ENCODE results near the gene EPHB1. TPM values are rescaled to one million over a fixed set of nuclear protein-coding genes. Genes with fewer than 3 reads are reported as not detected.

The EPHB1 gene
- total RNA-seq, 1 experiment from 2014 or later = 2.8 TPM

- Histone ChIP-seq H3T11ph (ENCODE audit: low read length) (no peak overlapping the region), H3K23ac (ENCODE audit: insufficient read length, low read depth, low read length) (no peak overlapping the region), H3K18ac (ENCODE audit: insufficient read length, low read depth, low read length) (no peak overlapping the region), H2BK15ac (ENCODE audit: low read depth, low read length) (no peak overlapping the region), H3K4me2 (ENCODE audit: insufficient read depth, insufficient read length, low read length) (no peak overlapping the region), H3K56ac (ENCODE audit: insufficient read length, low read depth, low read length) (no peak overlapping the region), H2AK5ac (ENCODE audit: insufficient read length, low read length) (no peak overlapping the region), H3K4me1 (ENCODE audit: insufficient read depth, low read length) (no peaks in the 10 kb centered on the region; the same call in 1 of the 2 replicates), H3K9me3 (ENCODE audit: control insufficient read depth, low read depth, low read length) (no peaks in the 10 kb centered on the region), H3K9ac (ENCODE audit: extremely low read depth, insufficient read length, low read length) (no peak overlapping the region), H4K8ac (replicated peaks; ENCODE audit: insufficient read length, low read depth, low read length) (no peak overlapping the region), H4K91ac (ENCODE audit: insufficient read length, low read depth, low read length) (no peak overlapping the region), H3K4ac (ENCODE audit: low read depth, low read length) (no peak overlapping the region), H4K20me1 (ENCODE audit: control insufficient read depth, insufficient read depth, insufficient read length) (no peaks in the 10 kb centered on the region), H2BK5ac (ENCODE audit: insufficient read length, low read length) (no peak overlapping the region), H2BK20ac (ENCODE audit: low read depth, low read length, poor library complexity, severe bottlenecking) (no peak overlapping the region), H4K5ac (ENCODE audit: insufficient read length, low read depth, low read length) (no peak overlapping the region), H3K27me3 (ENCODE audit: insufficient read depth, low read length) (no peaks in the 10 kb centered on the region), H3K27ac (ENCODE audit: insufficient read length, low read depth, low read length) (no peak overlapping the region), H3K79me2 (ENCODE audit: insufficient read depth, low read length) (no peaks in the 10 kb centered on the region), H2BK12ac (ENCODE audit: insufficient read length, low read depth, low read length) (no peak overlapping the region), H2BK120ac (ENCODE audit: low read depth, low read length, poor library complexity, severe bottlenecking) (no peak overlapping the region), H3K23me2 (ENCODE audit: insufficient read length, low read depth, low read length, poor library complexity, severe bottlenecking) (no peaks in the 10 kb centered on the region), H2AFZ (ENCODE audit: low read length) (no peak overlapping the region), H3K14ac (ENCODE audit: insufficient read depth, low read length) (no peak overlapping the region), H3K79me1 (ENCODE audit: insufficient read depth, low read depth, low read length, poor library complexity, severe bottlenecking) (no peaks in the 10 kb centered on the region)
- no CpG with 5 or more reads among the region's 6 CpGs for WGBS (ENCODE audit: extremely low coverage, insufficient read length, low lambda C conversion rate)
- peaks cover 3% of the 10 kb centered on the region for H3K27me3 Mint-ChIP-seq (ENCODE audit: low read depth)
- peaks cover 7 to 17% of the 10 kb centered on the region in 2 experiments for H3K9me3 Mint-ChIP-seq
- DNase-seq = no peak
- peaks cover 5 to 10% (median 9%) of the 10 kb centered on the region in 3 experiments for H3K36me3 Mint-ChIP-seq (ENCODE audit: insufficient read depth in 1 of 3, low read depth in 3 of 3)
- TF ChIP-seq, protein P1, sequence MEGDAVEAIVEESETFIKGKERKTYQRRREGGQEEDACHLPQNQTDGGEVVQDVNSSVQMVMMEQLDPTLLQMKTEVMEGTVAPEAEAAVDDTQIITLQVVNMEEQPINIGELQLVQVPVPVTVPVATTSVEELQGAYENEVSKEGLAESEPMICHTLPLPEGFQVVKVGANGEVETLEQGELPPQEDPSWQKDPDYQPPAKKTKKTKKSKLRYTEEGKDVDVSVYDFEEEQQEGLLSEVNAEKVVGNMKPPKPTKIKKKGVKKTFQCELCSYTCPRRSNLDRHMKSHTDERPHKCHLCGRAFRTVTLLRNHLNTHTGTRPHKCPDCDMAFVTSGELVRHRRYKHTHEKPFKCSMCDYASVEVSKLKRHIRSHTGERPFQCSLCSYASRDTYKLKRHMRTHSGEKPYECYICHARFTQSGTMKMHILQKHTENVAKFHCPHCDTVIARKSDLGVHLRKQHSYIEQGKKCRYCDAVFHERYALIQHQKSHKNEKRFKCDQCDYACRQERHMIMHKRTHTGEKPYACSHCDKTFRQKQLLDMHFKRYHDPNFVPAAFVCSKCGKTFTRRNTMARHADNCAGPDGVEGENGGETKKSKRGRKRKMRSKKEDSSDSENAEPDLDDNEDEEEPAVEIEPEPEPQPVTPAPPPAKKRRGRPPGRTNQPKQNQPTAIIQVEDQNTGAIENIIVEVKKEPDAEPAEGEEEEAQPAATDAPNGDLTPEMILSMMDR (conservative IDR thresholded peaks at IDR 0.05) = no peak
- 0 out of 7 replicates have a peak overlapping the region, but pooled peaks of 2 of the 3 experiments have one; percentile 6 to 25 for H3K27ac Mint-ChIP-seq
- no peak overlapping the region; a peak in 1 of 5 replicates for H3K4me3 Mint-ChIP-seq
- peaks cover 40% of the 10 kb centered on the region in 2 experiments for H3K4me1 Mint-ChIP-seq
Measured at GRCh38 chr3:135238871-135239614, 444.0 kb downstream of the EPHB1 start.

Measured in H9 (cell line).